ENCODE results near the gene TP63.

Gene TP63

DNA sequence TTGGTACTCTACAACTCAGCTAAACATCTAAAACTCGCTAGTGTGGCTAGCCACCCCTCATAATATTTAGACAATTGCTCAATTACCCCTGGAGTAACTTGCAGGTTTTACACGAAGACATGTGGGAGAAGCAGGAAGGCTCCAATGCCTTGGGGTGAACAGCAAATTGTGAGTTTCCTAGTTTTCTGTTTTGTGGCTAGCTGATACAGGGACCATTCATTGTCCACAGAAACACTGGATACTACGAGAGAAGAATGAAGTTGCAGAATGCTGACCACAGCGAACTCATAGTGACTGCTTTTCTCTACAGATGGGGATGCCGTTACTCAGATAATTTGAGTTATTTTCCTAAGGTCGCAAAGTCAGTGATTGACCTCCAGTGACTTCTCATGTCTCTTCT, 276.6 kb downstream of the TP63 start:
- Histone ChIP-seq H2AFZ (ENCODE audit: low read length) (no peak overlapping the region), H3K4me3 (ENCODE audit: low read depth, low read length, poor library complexity, severe bottlenecking) (no peak overlapping the region), H3F3A (ENCODE audit: insufficient read depth, low read length) (no peaks in the 10 kb centered on the region), H3K27me3 (ENCODE audit: insufficient read depth, low read length) (no peaks in the 10 kb centered on the region), H3K9me3 (ENCODE audit: low read length) (no peaks in the 10 kb centered on the region), H4K20me1 (ENCODE audit: insufficient read depth, low read length) (no peaks in the 10 kb centered on the region), H3K27ac (ENCODE audit: low read depth, low read length, poor library complexity, severe bottlenecking) (no peak overlapping the region), H3K9me2 (ENCODE audit: low read depth, low read length) (no peaks in the 10 kb centered on the region), H3K4me2 (ENCODE audit: low read length) (no peak overlapping the region), H3K36me3 (ENCODE audit: insufficient read depth, low read length) (no peaks in the 10 kb centered on the region), H3K9ac (ENCODE audit: low read length) (no peak overlapping the region), H3K4me1 (ENCODE audit: insufficient read depth, low read length, severe bottlenecking) (no peaks in the 10 kb centered on the region), H3K79me2 (ENCODE audit: insufficient read depth, low read length) (no peaks in the 10 kb centered on the region)
- no peak for TF ChIP-seq EZH2 (IDR thresholded peaks at IDR 0.05; ENCODE audit: borderline replicate concordance, low read length)
- TF ChIP-seq, protein P1, sequence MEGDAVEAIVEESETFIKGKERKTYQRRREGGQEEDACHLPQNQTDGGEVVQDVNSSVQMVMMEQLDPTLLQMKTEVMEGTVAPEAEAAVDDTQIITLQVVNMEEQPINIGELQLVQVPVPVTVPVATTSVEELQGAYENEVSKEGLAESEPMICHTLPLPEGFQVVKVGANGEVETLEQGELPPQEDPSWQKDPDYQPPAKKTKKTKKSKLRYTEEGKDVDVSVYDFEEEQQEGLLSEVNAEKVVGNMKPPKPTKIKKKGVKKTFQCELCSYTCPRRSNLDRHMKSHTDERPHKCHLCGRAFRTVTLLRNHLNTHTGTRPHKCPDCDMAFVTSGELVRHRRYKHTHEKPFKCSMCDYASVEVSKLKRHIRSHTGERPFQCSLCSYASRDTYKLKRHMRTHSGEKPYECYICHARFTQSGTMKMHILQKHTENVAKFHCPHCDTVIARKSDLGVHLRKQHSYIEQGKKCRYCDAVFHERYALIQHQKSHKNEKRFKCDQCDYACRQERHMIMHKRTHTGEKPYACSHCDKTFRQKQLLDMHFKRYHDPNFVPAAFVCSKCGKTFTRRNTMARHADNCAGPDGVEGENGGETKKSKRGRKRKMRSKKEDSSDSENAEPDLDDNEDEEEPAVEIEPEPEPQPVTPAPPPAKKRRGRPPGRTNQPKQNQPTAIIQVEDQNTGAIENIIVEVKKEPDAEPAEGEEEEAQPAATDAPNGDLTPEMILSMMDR (IDR thresholded peaks at IDR 0.05; ENCODE audit: low read length): no peak

DNA sequence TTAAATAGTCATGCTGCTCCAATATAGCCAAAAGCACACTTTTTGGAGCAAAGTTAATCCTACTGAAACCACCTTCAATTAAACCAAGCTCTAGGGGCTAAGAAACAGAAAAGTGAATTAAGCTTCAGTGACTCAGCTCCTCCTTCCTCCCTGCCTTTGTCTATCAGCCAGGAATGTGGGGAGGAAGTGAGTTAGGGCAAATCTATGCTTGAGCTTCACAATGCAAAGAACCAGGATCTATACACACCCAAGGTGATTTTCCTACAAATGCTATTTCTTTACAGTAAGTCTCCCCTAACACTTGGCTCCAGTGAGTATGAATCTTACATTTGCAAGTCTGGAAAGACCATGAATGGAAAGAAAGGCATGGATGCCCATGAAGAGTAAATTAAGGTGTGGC, 277.5 kb downstream of the TP63 start:
- no peaks in the 10 kb centered on the region for H3K9me3 ChIP-seq (ENCODE audit: low read length)
- H4K20me1 ChIP-seq (ENCODE audit: insufficient read depth, low read length): no peaks in the 10 kb centered on the region
- no peaks in the 10 kb centered on the region for H3K27me3 ChIP-seq (ENCODE audit: insufficient read depth, low read length)
- no peaks in the 10 kb centered on the region for H3K4me1 ChIP-seq (ENCODE audit: insufficient read depth, low read length, severe bottlenecking)
- H3K27ac ChIP-seq (ENCODE audit: low read depth, low read length, poor library complexity, severe bottlenecking): no peak overlapping the region
- TF ChIP-seq, protein P1 (IDR thresholded peaks at IDR 0.05; ENCODE audit: low read length): no peak
- TF ChIP-seq EZH2 (IDR thresholded peaks at IDR 0.05; ENCODE audit: borderline replicate concordance, low read length): no peak
- no peaks in the 10 kb centered on the region for H3F3A ChIP-seq (ENCODE audit: insufficient read depth, low read length)
- no peak overlapping the region for H3K4me3 ChIP-seq (ENCODE audit: low read depth, low read length, poor library complexity, severe bottlenecking)
- H3K79me2 ChIP-seq (ENCODE audit: insufficient read depth, low read length): no peaks in the 10 kb centered on the region
- H3K4me2 ChIP-seq (ENCODE audit: low read length): no peak overlapping the region
- H3K9ac ChIP-seq (ENCODE audit: low read length): no peak overlapping the region
- no peaks in the 10 kb centered on the region for H3K9me2 ChIP-seq (ENCODE audit: low read depth, low read length)
- H3K36me3 ChIP-seq (ENCODE audit: insufficient read depth, low read length): no peaks in the 10 kb centered on the region
- H2AFZ ChIP-seq (ENCODE audit: low read length): no peak overlapping the region

DNA sequence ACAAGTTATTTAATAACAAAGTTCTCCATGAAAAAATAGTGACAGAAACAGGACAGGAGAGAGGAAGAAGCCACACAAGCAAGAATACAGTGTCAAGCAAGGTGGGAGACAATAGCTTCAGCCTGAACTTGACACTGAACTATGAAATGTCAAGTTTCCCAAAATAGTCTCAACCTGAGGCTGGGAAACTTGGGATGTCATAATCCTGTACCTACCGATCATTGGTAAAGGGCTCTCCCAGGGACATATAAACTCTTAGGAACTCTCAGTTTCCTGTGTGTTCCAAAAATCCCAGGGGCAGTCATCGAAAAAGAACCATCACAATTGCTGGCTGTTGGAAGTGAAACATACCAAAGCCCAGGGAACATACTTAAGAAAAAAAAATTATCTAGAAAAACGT, 277.9 kb downstream of the TP63 start:
- Histone ChIP-seq H3K79me2 (ENCODE audit: insufficient read depth, low read length) (no peaks in the 10 kb centered on the region), H3K9me2 (ENCODE audit: low read depth, low read length) (no peaks in the 10 kb centered on the region), H4K20me1 (ENCODE audit: insufficient read depth, low read length) (no peaks in the 10 kb centered on the region; the same call in 1 of the 2 replicates), H3K4me1 (ENCODE audit: insufficient read depth, low read length, severe bottlenecking) (no peaks in the 10 kb centered on the region), H3K27me3 (ENCODE audit: insufficient read depth, low read length) (no peaks in the 10 kb centered on the region), H2AFZ (ENCODE audit: low read length) (no peak overlapping the region), H3K27ac (ENCODE audit: low read depth, low read length, poor library complexity, severe bottlenecking) (no peak overlapping the region), H3K4me2 (ENCODE audit: low read length) (no peak overlapping the region), H3K4me3 (ENCODE audit: low read depth, low read length, poor library complexity, severe bottlenecking) (no peak overlapping the region), H3K36me3 (ENCODE audit: insufficient read depth, low read length) (no peaks in the 10 kb centered on the region), H3K9me3 (ENCODE audit: low read length) (no peaks in the 10 kb centered on the region), H3K9ac (ENCODE audit: low read length) (no peak overlapping the region), H3F3A (ENCODE audit: insufficient read depth, low read length) (no peaks in the 10 kb centered on the region)
- TF ChIP-seq EZH2 (IDR thresholded peaks at IDR 0.05; ENCODE audit: borderline replicate concordance, low read length): no peak
- TF ChIP-seq, protein P1 (IDR thresholded peaks at IDR 0.05; ENCODE audit: low read length): no peak
